HG02798 (cell line): ENCODE measurements around the gene NDC1.

Experiments
- ATAC-seq: cut with Tn5 transposase; IDR thresholded peaks from one replicate; pipeline ENCODE4 v1.9.1; 2021; ENCODE audit warnings: mild to moderate bottlenecking; ENCODE audit not compliant: unreplicated experiment, poor library complexity

Gene NDC1

DNA sequence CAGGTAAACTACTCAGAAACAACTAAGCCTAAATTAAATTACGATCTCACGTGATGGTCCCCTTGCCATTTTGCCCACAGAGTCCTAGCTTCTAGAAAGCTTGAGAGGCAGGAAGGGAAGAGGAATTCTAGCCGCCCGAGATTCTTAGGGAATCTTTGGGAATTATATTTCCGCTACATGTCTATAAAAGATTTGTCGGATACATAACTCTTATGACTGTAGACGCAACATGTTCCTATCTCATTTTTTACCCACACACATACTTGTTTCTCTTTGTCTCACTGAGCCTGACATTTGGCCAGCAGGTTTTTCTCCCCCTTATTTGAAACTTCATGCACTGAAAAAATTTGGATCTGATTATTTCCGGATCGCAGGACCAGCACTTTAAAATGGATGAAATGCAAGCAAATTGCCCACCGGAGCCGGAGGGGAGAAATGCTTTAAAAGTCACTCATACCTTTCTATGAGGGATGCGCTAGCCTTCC, 104.6 kb downstream of the NDC1 start:
- ATAC-seq, result no peak

DNA sequence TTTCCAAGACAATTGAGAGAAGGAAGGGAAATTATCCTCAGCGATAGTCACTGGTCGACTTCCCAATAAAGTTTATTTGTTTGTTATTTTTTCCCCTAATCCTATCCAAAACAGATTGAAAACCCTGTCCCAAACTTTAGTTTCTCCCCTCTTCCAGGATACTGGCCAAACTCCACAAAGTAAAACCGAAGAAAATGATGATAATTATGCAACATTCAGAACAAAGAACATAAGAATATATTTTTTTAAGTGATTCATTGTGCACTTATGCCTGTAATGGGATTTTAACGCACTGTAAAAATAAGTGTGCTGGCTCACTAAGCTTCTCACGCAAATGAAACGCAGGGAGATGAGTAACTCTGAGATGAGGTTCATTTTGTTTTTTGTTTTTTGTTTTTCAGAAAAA, 105.2 kb downstream of the NDC1 start:
- ATAC-seq, result no peak

DNA sequence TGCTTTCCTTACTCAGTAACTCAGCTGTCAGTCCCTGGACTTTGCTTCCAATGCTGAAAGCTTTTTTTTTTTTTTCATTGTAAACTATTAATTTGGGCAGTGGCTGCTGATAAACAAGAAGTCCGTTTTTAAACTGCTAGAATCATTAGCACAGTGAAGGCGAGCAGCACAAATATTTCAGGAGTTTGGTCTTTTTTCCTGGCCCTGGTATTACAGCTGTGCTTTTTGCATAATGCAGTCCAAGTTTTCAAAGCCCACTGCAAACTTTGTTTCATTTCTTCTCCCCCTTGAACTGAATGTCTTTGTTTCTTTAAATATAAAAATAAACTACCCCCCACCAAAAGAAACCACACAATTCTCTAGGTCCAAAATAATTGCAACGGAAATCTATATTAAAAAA, 105.7 kb downstream of the NDC1 start:
- no peak for ATAC-seq

DNA sequence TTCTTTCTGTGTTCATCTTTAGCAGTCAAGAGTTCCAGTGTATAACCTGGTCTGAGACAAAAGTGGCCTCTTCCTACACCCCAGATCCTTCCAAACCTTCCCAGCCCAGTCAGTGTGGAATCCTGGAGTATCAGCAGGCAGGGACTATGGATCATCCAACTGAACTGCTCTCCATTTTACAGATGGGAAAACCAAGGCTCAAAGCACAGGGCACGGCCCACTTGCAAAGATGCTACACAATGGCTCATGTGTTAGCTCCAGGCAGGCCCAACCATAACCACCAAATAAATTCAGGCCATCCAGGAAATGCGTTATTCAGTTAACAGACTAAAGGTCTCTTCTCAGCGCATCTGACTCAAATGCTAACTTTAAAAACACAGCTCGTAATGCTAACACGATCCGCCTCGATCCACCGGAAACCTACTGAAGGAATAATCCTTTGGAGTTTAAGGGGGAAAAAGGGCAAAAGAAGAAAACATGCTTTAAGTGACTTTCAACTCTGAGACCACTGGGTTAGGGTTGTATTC, 106.3 kb downstream of the NDC1 start:
- ATAC-seq, result no peak

DNA sequence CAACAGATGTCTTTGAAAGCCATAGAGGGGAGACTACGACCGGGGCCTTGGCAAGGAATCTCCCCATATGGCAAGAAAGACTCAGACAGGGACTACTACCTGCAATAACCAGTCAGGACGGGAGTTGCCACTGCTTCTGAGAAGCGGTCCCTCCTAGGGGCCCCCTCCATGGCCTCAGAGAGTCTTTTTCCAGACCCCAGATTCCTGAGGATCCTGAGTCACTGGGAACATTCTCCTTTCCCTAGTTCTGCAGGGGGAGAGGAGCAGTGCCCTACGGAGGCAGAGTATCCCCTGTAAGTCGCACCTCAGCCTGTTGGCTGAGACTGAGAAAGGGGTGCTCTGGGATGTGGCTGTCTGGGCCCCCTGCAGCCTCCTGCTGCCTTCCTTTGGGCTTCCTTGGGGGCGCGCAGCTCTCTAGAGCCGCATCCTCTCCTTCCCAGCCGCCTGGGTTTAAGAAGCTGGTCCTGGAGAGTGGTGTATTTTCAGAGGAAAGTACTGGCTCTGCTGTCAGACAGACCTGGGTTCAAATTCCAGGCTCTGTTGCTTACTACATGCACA, 107.0 kb downstream of the NDC1 start:
- ATAC-seq, result no peak

DNA sequence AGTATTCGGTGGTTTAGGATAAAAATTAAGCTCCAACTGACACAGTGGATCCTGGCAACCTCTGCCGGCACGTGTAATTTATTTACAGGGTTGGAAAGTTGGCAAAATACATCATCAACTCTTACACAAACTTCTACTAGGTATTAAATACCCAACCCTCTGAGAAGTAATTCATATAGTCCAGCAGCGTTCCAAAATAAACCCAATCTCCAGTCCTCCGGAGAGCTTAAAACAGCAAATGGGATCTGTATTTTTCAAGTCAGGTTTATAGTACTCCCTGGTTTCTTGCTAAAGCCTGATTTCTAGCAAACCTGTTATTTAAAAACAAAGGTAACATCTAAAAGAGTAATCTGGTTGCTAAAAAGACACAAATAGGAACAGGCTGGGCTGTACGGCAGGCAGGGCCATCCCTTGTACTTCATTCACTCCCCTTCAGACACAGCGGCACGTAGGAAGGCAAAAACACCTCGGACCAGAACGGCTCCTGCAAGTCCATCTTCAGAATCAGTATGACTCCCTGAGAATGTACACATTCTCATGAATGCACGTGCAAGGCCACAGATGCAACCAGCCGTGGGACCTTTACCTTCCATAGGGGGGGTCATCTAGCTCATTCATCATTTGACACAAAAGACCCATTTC, 107.8 kb downstream of the NDC1 start:
- no peak for ATAC-seq

DNA sequence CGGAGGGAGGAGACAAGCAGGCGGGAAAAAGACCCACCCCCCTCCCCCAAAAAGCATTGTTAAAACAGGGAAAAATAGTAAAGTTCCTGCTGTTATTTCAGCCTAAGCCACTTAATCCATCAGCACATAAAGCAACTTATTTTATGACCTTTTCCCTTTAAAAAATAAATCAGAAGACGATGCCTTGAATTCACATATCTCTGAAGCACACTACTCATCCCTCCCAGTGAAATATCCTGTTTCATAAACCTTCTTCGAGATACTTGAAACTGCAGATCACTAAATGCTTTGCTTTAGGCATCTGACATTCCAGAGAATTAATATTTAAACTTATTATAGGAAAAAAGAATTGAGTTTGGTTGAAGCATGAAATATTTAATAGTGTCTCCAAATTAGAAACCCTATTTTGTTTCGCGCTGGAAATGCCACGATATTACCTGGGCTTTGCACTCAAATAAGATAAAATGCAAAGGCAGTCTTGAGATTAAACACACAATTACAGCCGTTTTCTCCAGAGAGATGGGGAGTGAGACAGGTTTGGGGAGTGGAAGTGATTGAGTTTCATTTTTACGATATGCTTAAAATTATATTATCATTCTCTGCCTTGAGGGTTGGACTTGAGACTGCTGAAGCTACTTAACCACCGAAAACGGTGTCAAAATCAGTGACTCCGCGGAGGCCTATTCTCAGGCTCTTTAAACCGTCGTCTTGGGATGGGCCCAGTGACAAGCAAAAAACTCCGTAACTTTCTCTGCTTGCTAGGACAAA, 108.5 kb downstream of the NDC1 start:
- no peak for ATAC-seq

DNA sequence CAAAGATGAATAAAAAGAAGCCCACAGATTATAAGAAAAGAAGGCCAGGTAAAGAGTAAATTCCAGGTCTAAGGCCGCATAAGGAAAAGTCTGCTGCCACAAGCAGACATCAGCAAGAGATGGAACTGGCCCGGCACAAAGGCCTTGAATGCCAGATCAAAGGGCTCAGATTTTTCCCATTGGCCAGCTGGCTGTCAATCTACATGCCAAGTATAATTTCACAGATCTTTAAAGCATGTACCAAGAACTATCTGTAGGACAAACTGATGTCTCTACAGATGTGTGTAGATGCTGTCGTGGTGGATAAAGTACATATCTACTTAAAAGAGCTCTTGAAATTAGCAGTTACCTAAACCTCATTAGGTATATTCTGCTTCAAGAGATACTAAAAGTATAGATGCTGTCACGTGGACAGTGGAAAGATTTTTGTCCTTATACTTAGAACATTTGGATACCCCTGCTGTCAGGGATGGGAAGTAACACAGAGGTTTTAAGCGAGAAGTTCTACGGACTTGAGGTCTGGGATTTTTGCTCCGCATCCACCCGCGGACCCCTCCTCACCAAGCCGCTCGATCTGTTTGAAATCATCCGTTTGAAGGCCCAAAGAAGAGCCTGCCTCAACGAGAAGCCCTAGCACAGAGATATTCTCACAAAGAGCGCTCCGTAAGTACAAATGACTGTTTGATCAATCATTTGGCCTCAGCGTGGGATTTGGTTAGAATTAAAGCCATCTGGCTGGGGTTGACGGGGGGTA, 109.2 kb downstream of the NDC1 start:
- ATAC-seq, result no peak

DNA sequence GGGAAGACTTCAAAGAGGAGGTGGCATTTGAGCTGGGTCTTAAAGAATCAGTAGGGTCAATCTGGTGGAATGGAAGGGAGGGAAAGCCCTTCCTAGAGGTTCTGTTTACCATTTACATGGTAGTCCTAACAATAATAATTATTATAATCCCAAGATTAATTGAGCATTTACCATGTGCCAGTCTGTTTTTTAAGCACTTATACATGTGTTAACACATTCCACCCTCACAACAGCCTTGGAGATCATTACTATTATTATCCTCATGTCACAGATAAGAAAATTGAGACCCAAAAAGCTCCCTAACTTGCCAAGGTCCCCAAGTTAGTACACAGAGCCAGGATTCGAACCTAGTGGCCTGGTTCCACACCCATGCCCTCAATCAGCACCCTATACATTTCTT, 109.9 kb downstream of the NDC1 start:
- no peak for ATAC-seq

DNA sequence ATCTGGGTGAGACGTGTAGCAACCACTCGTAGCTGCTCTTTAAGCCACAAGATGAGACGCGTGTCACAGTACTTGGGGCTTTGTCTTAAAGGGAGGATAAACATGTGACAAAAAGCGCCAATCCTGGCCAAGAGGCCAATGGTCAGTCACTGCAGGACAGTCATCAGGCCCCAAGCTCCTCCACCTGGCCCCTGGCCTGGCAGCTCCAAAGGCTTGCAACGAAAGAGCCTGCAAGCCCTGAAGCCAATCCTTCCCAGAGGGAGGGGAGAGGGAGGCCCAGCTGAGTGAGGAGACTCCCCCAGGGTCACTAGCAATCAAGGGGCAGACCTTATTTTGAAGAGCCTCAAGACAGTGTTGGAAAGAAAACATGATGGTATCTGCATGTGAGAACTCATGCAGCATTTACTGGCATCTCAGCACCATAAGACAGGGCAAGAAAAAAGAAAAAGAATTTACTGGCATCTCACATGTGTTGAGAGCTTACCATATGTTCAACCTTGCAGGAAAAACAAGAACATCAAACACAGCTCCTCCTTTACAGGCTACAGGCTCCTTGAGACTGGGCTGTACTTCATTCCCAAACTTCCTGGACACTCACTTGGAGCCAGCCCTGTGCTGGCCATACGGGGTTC, 110.5 kb downstream of the NDC1 start:
- no peak for ATAC-seq

DNA sequence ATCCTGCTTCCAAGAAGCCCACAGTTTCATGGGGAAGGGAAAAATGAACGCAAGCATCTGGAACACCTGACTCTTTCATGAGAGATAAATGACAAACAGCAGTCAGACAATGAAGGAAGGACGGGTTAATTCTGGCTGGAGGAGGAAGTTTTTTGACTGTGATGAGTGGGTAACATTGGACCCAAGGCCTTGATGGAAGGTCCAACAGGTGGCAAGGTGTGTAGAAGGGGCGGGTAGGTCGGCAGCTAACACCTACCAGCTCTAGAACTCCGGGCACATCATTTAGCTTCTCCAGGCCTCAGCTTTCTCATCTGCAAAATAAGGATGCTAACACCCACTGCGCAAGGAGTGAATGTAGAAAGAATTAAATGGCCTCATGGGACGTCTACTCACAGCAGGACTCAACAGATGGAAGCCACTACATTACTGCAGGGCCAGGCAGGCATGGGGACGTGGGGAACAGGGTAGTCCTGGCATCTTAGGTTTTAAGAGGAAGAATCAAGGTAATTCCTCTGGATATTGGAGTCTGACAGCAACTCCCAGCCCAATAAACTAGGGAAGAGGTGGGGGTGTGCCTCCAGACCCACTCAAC, 112.0 kb downstream of the NDC1 start:
- no peak for ATAC-seq

DNA sequence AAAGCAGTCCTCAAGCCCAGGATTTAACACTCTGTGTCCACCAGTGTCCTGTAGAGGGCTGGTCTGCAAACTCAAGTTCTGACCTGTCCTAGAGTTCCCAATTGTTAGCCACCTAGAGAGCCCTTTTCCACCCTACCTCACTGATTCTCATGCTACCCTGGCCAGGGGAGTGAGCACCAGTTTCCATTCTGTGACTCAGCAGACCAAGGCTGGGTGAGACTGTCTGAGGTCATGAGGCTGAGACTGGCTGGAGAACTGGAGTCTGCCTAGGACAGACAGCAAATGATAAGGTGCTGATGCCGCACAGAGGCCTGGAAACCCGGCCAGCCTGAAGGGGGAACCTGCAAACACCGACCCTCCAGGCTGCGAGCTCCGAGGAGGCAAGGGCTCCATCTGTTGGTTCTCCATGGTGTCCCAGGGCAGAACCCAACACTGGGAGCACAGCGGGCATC, 112.8 kb downstream of the NDC1 start:
- ATAC-seq, result no peak

DNA sequence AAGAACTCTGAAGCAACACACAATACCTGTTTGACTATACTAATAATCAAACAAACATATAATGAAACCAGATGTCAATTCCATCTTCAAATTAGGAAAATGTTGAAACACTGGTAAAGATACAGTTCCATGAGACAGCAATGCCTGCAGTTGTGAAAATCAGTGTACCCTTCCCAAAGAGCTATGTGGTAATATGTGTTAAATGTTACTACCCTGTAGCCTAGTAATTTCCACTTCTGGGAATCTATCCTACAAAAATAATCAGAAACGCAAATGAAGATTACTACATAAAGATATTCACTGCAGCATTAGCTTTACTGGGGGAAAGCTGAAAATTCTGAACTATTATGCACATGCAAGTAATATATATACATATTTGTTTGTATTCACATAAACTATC, 116.1 kb downstream of the NDC1 start:
- ATAC-seq, result no peak

DNA sequence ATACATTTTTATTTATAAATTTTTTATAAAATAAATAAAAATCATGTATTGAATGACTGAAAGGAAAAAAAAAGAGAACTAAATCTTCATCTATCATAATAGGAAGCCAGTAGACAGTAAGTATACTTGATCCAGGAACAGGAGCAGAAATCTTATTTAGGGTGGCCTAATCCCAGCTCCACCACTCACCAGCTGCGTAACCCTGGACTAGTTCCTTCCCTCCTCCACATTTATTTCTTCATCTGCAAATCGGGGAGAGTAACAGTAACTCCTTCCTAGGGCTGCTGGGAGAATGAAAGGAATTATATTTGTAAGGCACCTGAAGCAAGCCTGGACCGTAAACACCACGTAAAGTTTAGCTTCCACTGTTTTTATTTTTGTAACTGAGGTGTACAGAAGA, 117.0 kb downstream of the NDC1 start:
- no peak for ATAC-seq

DNA sequence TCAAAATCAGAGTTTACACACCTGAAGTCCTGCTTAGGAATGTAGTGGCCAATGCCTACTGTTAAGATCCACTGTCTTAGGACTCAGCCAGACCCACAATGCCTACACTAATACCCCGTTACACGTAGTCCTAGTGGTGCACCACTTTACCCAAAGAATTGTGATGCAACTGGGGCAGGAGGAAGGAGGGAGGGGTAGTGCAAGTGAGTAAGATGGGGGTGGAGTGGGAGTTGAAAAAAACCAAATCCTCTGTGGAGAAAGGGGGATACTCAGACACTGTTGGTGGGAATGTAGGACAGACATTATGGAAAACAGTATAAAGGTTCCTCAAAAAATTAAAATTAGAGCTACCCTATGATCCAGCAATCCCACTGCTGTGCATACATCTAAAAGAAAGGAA, 118.6 kb downstream of the NDC1 start:
- no peak for ATAC-seq

DNA sequence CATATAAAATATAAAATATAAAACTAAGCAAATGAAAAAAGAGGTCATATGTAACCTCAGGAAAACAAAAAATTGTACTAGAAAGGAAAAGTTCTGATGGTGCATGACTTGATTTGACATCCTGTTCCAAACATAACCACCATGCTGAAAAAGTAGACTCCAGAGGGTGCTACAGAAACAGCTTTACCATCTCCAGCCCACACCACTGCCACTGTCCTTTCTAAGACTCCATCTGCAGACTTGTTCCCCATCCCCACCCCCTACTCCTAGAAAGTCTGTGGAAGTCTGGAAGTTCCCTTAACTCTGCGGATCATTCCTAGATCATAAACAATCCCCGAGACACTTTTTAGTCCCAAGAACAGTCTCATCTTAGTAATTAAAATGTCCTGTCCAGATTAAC, 119.7 kb downstream of the NDC1 start:
- no peak for ATAC-seq

DNA sequence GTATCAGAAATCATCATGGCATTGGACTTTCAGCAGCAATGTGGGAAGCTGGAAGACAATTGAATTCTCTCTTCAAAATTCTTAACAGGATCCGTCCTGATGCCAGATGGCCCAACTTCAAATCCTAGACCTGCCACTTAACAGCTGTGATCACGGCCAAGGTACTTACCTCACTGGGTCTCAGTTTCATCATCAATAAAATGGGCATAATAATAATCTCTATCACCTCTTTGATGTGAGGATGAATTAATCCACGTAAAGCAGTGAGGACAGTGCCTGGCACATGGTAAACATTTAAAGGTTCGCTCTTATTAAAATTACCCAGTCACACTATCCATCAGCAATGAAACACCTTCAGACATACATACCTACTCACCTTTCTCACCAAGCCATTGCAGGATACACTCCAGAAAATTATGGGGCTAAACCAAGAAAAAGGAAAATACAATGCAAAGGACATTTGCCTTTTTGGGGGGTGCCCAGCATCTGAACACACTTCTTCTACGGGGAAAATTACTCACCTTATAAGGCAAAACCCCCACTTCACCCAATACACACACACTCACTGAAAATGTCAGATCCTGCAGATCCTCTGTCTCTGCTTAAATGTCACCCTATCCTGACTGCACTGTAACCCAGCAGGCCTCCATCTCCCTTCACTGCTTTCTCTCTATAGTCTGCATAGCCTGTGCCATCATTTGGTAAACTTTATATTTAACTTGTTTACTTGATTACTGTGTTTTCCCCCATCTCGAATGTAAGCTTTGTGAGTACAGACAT, 120.9 kb downstream of the NDC1 start:
- ATAC-seq, result no peak

DNA sequence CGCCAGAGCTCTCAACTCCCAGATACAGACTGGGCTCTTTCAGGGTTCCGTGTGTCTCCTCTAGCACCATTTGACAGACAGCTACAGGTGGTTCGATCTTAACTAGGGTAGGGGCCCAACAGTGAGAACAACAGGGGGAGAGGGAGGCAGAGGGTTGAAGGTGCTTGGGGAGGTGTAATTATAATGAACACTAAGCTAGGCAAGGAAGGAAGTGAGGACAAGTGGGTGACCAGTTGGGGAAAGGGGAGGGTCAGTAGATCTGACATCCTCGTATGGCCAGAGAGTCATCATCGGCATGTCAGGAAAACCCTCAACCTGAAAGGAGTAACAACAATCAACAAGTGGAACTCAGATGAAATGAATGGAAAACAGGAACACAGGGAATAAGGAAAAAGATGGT, 121.9 kb downstream of the NDC1 start:
- ATAC-seq, result no peak

DNA sequence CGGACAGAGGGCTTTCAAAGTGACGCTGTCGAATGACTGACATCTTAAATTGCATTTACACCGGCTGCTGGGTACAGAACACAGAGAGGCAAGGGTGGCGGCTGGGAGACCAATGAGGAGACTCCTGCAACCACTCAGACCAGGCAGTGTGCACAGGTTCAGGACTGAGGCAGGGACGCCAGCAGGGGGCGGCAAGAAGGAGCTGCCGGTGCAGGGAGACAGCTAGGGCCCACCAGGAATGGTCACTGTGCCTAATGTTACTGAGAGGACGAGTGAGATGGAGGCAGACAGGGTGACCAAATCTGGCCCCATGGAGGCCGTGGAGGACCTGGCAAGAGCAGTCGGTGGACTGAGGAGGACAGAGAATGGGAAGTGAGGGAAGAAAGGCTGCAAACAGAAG, 122.6 kb downstream of the NDC1 start:
- no peak for ATAC-seq
